ENCODE data around the gene MICAL2.
A peak's percentile ranks its signal among the peaks of the same experiment; 100 is the strongest.

MICAL2 gene

DNA sequence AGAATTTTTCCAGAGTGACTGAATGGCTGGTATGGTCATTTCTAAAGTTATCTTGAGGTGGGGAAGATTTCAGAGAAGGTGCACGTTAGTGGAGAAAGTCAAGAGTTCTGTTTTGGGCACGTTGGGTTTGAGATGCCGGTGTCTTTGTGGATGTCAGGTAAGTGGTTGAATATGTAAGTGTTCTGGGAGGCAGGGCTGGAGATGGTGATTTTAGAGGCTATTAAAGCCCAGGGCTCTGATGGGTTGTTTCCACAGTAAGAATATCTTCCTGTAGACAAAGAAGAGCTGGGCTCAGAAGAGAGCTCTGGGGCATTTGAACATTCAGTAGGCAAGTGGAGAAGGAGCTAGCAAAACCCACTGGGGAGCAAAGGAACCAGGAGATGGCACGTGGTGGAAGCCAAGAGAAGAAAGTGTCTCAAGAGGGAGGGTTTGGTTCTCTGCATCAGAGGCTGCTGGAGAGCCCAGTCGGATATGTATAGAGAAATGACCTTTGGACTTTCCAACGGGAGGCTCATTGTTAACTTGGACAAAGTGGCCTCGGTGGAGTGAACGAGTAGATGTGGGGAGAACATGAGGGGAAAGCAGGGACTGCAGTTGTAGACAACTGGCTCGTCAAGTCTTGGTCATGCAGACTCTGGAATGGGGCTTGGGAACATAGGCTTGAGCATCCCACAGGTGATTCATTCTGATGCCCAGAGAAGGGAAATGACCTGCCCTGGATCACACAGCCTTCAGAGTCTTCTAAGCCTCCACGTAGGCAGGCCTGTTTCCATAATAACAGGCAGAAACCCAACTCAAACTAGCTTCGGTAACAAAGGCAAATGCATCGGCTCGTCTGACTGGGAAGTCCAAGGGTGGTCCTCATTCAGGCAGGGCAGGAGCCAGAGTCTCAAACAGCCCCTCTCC lies 168.6 kb downstream of the MICAL2 start:
- DNase-seq: no peak
- in situ Hi-C loops (cut with HindIII; ENCODE audit: low pct_ligation_motif_present, low pct_unique_long_range_greater_than_20kb, low sequenced_read_pairs): no loop called here

DNA sequence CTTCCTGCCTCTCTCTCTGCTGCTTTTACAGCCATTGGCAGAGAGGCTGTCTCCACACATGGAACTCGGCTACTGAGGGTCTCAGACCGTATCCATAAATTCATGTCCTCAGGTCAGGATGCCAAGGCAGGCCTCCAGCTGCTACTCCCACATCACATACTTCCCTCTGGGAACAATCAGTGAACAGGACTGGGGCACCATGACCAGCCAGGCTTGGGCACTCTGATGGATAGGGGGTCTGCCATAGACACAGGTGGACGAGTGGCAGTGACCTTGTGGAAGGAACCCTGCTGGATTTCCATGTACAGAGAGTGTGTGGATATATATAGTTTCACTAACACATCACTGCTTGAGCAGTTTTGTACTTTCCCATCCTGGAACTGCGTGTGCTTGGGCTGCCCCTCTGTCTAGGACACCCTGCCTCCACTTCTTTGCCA lies 169.3 kb downstream of the MICAL2 start:
- DNase-seq: no peak
- in situ Hi-C loops (cut with HindIII; ENCODE audit: low pct_ligation_motif_present, low pct_unique_long_range_greater_than_20kb, low sequenced_read_pairs): no loop called here

GRCh38 chr11:12280199-12280837 lies 169.9 kb downstream of the MICAL2 start:
- DNase-seq: no peak

GRCh38 chr11:12280838-12281565 lies 170.6 kb downstream of the MICAL2 start:
- in situ Hi-C loops (cut with HindIII; ENCODE audit: low pct_ligation_motif_present, low pct_unique_long_range_greater_than_20kb, low sequenced_read_pairs): no loop called here
- DNase-seq: no peak

More at GRCh38 chr11:12280199-12280837, 169.9 kb downstream of the MICAL2 start:
- in situ Hi-C loops (cut with HindIII; ENCODE audit: low pct_ligation_motif_present, low pct_unique_long_range_greater_than_20kb, low sequenced_read_pairs): no loop called here

DNA sequence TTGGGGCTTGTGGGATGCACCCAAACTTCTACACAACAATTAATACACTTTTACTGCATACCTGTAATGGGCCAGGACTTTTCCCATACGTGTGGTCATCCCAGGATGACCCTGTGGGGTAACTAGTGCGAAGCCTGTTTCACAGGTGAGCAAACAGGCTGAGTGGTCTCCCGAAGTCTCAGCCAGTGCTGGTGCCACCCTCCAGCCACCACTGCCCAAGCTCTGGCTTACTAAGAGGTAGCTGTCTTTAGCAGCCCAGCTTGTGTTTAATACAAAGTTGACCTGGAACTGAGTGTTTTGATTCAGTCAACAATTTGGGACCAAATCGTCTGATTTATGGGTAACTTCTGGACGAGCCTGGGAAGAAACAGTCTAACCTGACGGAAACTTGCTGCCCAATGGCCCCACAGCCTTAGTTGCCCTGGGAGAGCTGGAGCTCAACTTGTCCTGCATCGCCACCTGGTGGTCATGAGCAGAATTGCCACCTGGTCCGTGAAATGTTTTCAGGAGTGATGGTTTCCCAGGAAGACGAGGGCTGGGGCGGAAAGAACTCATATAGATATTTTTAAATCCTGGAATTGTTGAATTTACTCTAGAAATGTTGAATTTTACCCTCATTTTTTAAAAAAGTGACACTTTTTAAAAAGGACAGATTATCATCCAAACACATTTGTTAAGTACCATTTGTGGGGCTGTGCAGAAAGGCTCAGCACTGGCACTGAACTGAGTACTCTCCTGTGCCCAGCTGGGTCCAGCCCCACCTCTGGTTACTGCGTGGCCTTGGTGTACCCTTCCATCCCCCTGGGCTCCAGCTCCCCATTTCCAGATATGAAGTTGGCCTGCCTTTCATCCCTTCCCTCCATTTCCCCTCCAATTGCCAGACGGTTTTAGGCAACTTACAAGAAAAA lies 171.4 kb downstream of the MICAL2 start:
- DNase-seq: peak; percentile 79

DNA sequence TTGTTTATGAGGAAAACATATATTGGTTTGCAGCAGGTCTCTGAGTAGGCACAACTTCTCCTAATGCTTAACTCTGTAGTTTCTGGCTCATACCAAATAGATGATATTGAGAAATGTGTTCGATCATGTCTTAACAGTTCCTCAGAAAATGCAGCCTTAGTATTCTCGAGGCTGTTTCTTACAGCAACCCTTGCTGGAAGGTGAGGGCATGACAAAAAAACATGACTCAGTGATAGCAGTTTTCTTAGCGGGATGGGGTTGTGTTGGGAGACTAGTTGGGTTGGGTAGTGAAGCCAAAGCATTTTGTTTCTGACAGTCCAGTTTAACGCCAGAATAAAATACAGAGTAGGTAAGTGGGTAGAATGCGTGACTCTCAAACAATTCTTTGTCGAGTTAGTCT lies 172.3 kb downstream of the MICAL2 start:
- no peak for DNase-seq
- in situ Hi-C loops (cut with HindIII; ENCODE audit: low pct_ligation_motif_present, low pct_unique_long_range_greater_than_20kb, low sequenced_read_pairs): no loop called here

More for the DNA sequence above, 171.4 kb downstream of the MICAL2 start:
- in situ Hi-C loops (cut with HindIII; ENCODE audit: low pct_ligation_motif_present, low pct_unique_long_range_greater_than_20kb, low sequenced_read_pairs): no loop called here

DNA sequence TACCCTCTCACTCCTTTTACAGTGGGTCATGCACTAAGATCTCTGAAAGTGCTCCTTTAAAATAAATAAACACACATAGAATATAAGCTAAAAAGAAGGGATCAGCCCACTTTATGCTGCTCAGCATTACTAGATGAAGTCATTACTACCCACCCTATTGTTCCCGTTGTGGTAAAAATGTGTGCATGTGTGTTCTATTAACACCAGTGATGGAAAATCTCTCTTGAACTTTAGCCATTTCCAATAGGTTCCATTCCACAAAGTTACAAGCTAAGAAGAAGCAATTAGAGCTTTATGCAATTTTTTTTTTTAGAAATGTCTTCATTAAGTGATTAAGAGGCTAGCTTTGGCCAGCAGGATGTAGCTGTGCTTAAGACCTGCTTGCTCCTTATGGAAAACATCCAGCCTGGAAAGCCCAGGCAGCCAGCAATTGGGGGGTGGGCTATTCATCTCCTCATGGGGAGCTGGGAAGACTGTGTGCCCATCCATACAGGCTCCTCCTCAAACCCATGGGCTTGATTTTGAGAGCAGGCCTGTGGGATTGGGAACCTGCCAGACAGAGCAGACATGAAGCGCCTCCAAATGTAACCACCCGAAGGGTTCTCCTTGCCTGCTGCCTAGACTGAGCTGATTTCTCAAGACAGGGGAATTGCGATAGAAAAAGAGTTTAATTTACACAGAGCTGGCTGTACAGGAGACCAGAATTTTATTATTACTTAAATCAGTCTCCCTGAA lies 174.1 kb downstream of the MICAL2 start:
- in situ Hi-C loops (cut with HindIII; ENCODE audit: low pct_ligation_motif_present, low pct_unique_long_range_greater_than_20kb, low sequenced_read_pairs): no loop called here
- DNase-seq: no peak

- DNase-seq: no peak
- in situ Hi-C loops (cut with HindIII; ENCODE audit: low pct_ligation_motif_present, low pct_unique_long_range_greater_than_20kb, low sequenced_read_pairs): no loop called here
Measured at GRCh38 chr11:12285106-12285505, 174.7 kb downstream of the MICAL2 start.

GRCh38 chr11:12285811-12286222 lies 175.4 kb downstream of the MICAL2 start:
- DNase-seq: no peak
- in situ Hi-C loops (cut with HindIII; ENCODE audit: low pct_ligation_motif_present, low pct_unique_long_range_greater_than_20kb, low sequenced_read_pairs): no loop called here

- in situ Hi-C loops (cut with HindIII; ENCODE audit: low pct_ligation_motif_present, low pct_unique_long_range_greater_than_20kb, low sequenced_read_pairs): no loop called here
- no peak for DNase-seq
Measured at GRCh38 chr11:12286606-12287005, 176.2 kb downstream of the MICAL2 start.

- in situ Hi-C loops (cut with HindIII; ENCODE audit: low pct_ligation_motif_present, low pct_unique_long_range_greater_than_20kb, low sequenced_read_pairs): no loop called here
- peak; percentile 95 for DNase-seq
Measured at GRCh38 chr11:12287009-12287373, 176.6 kb downstream of the MICAL2 start.

GRCh38 chr11:12287374-12288211 lies 177.2 kb downstream of the MICAL2 start:
- in situ Hi-C loops (cut with HindIII; ENCODE audit: low pct_ligation_motif_present, low pct_unique_long_range_greater_than_20kb, low sequenced_read_pairs): no loop called here
- DNase-seq: peak; percentile 89

GRCh38 chr11:12288212-12288930 lies 178.0 kb downstream of the MICAL2 start:
- in situ Hi-C loops (cut with HindIII; ENCODE audit: low pct_ligation_motif_present, low pct_unique_long_range_greater_than_20kb, low sequenced_read_pairs): no loop called here
- peak; percentile 87 for DNase-seq

GRCh38 chr11:12288931-12289666 lies 178.7 kb downstream of the MICAL2 start:
- no peak for DNase-seq
- in situ Hi-C loops (cut with HindIII; ENCODE audit: low pct_ligation_motif_present, low pct_unique_long_range_greater_than_20kb, low sequenced_read_pairs): no loop called here

- in situ Hi-C loops (cut with HindIII; ENCODE audit: low pct_ligation_motif_present, low pct_unique_long_range_greater_than_20kb, low sequenced_read_pairs): no loop called here
- DNase-seq: no peak
Measured at GRCh38 chr11:12289667-12290476, 179.5 kb downstream of the MICAL2 start.

Measured in ACHN (cell line).